Stimulated activated CD4-positive, alpha-beta T cell treated with anti-CD3 and anti-CD28 coated beads, Interleukin-4, amount 100 ng/mL, for 48 hours (primary cell): ENCODE measurements around the gene SPATA25.
"Not testable (repeated sequence)": the region's sequence is repeated elsewhere in the genome, so short reads cannot be mapped to it uniquely, and the experiment has no call there.

Source experiments
- DNase-seq, 2 donors: peaks; one replicate each; pipeline ENCODE4 v3.0.0-alpha.2; 2020; ENCODE audit warnings: low read depth in 2 of 2

Gene SPATA25

DNA sequence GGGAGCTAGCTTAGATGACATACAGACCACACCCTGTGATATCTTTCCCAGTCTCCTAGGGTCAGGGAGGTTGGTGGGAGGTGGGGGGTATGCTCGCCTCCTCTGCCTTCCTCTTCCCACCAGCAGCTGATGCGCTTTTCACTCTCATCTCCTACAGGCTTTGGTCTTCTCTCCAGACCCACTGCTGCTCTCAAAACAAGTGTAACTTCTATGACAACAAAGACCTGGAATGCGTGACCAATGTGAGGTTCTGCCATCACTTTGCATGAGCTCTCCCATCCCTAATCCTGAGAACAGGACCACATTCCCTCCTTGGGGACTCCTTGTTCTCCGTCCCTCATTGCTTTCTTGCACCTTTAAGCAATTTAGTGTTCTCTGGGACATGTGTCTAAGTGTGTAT, 6.4 kb upstream of the SPATA25 start:
- DNase-seq, result no peak

DNA sequence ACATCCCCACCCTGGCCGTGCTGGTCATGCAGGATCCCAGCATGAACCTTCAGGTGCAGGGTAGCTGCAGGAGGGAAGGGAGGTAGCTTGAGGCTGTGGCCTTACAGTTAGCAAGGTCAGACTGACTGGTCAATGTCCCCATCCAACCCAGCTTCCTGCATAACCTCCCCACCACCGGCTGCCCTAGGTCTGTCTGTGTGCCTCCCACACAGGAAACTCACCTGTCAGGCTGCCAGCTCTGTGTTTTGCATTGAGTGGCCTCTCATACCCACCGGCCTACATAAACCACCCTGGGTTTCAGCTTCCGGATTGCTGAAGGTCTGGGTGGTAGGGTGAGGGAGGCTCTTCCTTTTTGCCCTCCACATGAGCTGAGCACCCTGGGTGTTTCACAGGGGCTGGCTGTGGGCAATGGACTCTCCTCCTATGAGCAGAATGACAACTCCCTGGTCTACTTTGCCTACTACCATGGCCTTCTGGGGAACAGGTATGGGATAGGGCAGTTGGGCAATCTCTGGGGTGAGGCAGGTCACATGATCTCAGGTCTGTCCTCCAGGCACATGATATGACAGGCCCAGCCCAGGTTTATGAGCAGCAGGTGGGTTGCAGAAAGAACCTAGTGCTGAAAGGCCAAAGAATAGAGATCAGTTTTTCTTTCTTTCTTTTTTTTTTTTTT, 5.5 kb upstream of the SPATA25 start:
- no peak for DNase-seq

DNA sequence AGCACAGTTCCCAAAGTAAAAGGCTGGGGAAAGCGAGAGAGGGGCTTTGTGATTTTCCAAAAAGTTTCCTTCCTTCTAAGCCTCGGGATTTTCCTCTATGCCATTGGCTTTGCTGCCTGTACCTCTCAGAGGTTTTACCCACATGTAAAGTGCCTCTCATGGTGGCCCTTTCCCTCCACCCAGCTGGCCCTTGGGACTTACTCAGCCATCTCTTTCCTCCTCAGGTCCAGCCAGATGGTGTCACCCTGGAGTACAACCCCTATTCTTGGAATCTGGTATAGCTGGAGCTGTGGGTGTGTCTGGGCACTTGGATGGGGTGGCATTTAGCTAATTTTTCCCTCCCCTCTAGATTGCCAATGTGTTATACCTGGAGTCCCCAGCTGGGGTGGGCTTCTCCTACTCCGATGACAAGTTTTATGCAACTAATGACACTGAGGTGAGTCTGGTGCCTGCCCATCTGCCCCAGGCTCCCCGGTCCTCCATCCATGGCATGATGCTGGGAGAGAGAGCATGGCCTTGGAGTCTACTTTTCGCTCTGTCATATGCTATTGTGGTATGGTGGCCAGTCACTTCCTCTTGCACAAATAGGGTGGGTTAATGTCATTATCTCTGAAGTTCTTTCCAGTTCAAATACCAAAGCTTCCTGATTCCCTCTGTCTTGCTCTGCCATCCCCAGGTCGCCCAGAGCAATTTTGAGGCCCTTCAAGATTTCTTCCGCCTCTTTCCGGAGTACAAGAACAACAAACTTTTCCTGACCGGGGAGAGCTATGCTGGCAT, 4.8 kb upstream of the SPATA25 start:
- DNase-seq, result no peak

DNA sequence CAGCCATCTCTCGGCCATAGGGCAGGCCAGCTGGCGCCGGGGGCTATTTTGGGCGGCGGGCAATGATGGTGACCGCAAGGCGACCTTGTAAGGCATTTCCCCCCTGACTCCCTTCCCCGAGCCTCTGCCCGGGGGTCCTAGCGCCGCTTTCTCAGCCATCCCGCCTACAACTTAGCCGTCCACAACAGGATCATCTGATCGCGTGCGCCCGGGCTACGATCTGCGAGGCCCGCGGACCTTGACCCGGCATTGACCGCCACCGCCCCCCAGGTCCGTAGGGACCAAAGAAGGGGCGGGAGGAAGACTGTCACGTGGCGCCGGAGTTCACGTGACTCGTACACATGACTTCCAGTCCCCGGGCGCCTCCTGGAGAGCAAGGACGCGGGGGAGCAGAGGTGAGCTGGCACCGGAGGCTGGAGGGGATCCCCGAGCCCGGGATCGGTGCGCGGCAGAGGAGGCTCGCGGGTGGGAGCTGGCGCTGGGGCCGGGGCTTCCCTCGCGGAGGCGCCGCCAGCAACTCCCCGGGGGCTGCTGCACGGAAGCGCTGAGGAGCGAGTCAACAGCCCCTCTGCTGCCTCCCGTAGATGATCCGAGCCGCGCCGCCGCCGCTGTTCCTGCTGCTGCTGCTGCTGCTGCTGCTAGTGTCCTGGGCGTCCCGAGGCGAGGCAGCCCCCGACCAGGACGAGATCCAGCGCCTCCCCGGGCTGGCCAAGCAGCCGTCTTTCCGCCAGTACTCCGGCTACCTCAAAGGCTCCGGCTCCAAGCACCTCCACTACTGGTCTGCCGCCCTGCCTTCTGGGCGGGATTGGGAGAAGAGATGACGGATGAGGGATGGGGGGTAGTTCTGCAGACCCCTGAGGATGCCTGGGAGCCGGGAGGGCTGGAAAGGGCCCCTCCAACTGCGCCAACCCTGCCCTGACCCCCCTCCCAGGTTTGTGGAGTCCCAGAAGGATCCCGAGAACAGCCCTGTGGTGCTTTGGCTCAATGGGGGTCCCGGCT, 3.9 kb upstream of the SPATA25 start, which contains the start of the genes CTSA and NEURL2:
Gene CTSA, plus strand, starts transcription at position 351 of the 999 bp plus-strand sequence. Its CDS starts 234 bp downstream, at position 585.
Gene NEURL2, minus strand, starts transcription at position 224 of the 999 bp plus-strand sequence. Its CDS starts 217 bp downstream, at position 7.
- DNase-seq, result peak; percentile 79 to 85

DNA sequence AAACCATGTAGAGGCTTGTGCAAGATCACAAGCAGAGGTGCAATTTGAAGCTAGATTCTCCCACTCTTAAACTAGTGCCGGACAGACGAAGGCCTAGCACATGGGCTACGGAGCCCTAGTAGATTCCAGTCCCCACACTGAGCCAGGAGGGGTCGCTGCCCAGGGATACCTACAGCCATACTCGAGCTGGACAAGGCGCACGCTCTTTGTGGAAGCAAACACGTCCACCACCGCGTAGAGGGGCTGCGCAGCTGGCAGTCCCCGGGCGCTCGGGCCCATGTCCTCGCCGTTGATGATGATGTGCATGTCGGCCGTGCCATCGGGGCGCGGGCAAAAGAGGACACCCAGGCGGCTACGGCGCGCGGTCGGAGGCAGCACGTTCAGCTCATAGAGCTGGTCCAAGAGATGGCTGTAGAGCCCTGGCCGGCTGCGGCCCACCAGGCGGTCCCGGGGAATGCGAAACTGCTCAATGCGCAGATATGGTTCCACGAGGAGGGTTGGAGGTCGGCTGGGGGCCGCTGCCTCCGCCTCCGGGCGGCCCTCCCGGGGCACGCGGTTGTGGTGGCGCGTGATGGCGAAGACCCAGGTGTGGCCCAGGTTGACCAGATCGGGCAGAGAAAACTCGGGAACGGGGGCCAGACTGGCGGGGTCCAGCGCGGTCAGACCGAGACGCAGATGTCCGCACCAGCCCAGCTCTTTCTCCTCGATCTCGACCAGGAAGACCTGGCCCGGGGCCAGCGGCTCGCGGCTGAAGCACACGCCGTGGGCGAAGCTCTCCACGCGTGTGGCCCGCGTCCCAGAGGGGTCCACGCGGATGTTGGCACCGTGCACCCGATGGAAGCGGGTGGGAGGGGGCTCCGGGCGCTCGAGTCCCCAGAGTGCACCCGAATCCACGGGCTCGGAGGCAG, 2.9 kb upstream of the SPATA25 start:
- peak; percentile 34 to 35 for DNase-seq

DNA sequence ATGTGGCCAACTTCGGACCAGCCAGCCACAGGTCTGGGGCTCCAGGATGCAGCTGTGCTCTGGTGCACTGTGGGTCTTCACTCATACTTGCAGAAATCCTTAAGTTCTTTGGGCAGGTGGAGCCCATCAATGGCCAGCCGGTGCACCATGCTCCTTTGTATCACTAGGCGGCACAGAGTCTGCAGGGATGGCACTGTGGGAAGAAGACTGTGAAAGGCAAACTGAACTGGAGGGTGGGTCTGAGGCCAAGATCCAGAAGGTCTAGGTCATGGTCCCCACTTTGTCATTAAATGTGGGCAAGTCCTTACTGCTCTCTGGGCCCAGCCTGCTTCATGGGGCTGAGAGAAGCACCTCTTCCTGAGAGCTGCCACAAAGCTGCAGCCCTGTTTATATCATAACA, 1.3 kb upstream of the SPATA25 start:
- DNase-seq, result no peak

DNA sequence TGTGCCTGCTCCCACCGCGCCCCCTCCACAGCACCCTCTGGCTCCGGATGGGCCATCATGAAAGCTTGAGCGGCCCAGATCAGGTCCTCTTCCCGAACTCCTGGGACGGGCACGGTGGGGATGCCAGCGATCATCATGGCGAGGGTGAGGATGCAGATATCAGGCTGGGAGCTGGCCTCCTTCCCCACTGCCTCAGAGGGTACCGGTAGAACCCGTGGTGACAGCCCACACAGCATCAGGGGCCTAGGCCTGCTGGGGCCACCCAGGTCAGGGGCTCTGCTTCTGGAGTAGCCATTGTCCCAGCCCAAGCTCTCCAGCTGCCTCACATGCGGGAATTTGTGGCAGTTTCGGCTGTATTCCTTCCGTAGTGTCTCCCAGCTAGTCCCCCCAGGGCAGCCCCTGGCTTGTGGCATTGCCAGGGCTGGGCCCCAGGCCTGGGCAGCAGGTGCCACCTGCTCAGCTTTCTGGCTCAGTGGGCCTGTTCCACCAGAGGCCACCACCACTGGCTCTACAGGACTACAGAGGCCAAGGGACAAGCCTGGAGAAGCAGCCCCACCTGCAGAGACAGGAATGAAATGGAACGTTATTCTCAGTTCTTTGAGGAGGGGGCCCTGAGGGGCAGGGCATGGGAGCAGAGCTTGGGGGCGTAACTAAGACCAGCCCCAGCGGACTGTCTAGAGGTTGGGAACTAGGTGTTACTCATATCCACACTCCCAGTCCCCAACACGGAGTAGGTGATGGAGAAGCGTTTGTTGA, 654 bp downstream of the SPATA25 start:
- no peak for DNase-seq

DNA sequence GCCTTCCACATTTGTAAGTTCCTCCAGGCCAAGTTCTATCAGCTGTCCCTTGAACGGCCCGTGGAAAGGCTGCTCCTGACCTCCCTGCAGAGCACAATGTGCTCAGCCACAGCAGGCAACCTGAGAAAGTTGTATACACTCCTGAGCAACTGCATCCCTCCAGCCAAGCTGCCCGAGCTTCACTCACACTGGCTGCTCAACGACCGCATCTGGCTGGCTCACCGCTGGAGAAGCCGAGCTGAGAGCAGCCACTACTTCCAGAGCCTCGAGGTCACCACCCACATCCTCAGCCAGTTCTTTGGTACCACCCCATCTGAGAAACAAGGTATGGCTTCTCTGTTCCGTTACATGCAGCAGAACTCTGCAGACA, 4.3 kb downstream of the SPATA25 start:
- DNase-seq, result no peak

DNA sequence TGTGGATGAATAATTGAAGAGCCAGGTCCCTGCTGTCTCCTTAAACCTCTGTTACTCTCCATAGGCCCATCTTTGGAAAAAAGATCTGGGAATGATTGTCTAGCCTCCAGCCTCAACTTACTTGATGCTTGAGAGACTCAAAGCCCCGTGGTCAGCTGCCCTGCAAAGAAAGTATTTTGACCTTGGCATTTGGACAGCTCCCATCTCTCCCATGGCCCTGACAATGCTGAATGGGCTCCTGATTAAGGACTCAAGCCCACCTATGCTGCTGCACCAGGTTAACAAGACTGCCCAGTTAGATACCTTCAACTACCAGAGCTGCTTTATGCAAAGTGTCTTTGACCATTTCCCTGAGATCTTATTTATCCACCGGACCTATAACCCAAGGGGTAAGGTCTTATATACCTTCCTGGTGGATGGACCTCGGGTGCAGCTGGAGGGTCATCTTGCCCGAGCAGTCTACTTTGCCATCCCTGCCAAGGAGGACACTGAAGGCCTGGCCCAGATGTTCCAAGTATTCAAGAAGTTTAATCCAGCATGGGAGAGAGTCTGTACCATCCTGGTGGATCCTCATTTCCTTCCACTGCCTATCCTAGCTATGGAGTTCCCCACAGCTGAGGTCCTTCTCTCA, 4.8 kb downstream of the SPATA25 start:
- no peak for DNase-seq

DNA sequence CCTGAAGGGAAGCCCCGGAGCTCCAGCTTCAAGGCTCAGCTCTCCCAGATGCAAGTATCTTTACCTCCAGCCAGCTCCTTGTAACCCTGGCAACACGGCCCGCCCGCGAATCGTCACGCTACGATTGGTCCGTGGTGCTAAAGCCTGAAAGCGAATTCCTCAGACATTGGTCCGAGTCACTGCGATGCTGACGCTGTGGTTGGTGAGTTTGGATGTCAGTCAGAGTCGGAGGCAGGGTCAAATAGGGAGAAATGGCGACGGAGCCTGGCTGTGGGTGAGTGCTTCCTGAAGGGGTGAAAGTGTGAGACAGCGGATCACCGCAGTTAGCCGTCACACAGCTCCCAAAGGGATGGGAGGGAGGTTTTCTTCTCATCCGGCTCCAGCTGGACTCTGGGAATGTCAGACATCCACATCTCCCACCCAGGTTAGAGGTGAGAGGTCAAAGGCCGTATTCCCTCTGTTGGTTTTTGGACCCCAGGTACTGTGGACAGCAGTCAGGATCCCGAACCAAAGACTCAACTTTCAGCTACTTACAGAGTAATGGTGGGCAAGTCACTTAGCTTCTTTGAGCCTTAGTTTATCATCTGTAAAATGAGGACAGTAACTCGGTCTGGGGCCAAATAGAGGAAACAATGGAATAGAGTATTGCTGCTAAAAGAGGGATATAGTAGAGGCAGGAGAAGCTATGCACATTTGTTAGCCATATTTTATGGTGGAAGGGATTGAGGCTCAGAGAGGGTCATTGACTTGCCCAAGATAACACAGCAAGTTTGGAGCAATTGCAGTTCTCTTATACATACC, 6.2 kb downstream of the SPATA25 start, which contains the start of gene ZSWIM1:
Gene ZSWIM1, plus strand, starts transcription at position 240 of the 801 bp plus-strand sequence. CDS start 1,366 bp downstream, outside the sequence.
- DNase-seq, result peak; percentile 98

DNA sequence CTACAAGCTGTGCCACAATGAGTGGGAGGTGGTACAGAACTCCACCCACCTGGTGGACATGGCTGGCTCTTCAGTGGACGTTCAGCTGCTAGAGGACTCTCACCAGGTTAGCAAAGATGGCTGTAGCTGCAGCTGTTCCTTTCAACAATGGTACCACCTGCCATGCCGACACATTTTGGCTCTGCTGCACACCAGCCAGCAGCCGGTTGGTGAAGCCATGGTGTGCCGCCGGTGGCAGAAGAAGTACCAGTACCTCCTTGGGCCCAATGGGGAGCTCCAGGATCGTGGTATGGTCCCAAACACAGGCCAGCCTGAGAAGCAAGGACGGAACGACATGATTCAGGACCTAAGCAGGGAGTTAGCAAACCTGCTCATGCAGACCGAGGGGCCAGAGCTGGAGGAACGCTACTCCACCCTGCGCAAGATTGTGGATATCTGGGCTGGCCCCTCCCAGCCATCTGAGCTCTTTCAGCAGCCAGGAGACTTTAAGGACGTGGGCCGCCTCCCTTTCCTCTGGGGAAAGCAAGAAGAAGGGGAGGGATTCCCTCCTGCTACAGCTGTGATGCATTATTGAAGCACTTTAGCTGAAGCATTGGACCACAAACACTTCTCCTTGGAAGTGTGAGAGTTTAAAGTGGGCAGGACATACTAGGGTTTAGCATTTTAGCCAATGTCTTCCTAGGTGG, 9.2 kb downstream of the SPATA25 start:
- no peak for DNase-seq

DNA sequence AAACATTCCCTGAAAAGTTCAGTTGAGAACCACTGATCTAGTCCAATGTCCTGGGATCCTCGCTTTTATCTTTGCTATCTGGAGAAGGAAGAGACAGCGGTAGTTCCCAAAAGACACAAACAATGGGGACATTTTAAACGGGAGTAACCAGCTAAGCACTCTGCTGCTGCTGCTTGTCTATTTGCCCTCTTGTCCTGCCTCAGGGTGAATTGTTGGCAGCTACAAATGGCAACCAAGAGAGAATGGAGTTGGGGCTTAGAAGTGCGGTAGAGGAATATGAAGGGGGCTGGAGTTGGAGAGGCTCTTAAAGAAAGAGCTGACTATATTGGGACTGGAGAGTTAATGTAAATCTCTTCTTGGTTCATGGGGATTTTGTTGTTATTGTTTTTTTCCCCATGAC, 12.8 kb downstream of the SPATA25 start:
- no peak for DNase-seq

DNA sequence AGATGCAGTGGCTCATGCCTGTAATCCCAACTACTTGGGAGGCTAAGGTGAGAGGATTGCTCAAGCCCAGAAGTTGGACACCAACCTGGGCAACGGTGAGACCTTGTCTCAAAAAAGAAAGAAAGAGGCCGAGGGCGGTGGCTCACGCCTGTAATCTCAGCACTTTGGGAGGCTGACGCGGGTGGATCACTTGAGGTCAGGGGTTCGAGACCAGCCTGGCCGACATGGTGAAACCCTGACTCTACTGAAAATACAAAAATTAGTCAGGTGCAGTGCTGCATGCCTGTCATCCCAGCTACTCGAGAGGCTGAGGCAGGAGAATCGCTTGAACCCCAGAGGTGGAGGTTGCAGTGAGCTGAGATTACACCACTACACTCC, 13.3 kb downstream of the SPATA25 start:
- DNase-seq, result not testable (repeated sequence)

DNA sequence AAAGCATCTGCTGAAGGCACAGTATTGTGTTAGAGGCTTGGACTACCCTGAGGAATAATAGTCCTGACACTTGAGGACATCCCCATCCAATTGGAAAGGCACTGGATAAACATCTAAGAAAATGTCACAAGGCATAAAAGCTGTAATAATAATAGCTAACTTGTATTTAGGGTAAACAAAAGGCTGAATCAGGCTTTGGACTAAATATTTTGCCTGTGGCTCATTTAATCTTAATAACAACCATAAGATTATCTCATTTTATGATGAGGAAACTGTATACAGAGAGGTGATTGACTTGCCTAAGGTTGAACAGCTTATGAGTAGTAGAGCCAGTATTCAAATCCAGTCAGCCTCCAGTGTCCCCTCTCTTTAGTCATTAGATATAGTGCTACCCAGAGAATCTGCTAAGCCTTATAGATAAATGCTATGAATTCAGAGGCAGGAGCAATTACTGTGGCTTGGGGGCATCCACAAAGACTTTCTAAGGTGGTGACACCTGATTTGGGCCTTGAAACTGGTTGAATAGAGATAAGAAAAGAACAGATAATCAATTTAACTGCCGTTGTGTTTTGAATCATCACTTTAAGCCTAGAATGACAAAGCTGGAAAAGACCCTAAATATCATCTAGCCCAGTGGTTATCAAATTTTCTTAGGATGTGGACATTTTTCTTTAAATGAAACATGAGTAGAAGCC, 13.9 kb downstream of the SPATA25 start:
- DNase-seq, result no peak

DNA sequence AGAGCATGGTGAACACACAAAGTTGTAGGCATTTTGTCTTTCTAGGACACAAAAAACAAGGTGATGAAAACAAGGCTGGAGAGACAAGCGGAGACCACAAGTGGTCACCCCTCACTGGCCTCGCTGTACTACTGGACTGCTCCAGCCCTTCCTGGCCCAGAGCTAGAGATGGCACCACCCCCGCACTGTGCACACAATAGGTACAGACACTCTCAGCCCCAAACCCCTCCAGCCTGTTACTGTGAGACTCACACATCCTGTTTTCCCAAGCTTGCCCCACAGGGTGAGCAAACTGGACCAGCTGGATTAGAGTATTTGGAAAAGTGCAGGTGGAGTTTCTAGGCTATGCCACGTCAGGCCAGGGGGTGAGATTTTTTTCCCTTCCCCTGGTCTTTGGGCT, 14.8 kb downstream of the SPATA25 start:
- no peak for DNase-seq

DNA sequence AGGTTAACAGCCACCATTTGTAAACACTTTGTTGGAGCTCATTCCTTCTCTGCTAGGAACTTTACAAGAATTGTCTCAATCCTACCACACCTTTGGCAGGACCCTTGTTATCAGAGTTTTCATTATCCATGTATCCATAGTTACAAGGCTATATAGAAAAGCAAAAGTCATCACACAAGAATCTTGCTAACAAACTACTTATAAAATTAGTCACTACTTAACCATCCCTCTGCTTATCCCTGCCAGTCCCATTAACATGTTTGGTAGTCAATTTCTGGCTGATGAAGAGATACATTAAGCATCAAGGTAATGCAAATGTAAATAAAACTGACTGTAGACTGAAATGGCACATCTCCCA, 19.6 kb downstream of the SPATA25 start:
- no peak for DNase-seq

DNA sequence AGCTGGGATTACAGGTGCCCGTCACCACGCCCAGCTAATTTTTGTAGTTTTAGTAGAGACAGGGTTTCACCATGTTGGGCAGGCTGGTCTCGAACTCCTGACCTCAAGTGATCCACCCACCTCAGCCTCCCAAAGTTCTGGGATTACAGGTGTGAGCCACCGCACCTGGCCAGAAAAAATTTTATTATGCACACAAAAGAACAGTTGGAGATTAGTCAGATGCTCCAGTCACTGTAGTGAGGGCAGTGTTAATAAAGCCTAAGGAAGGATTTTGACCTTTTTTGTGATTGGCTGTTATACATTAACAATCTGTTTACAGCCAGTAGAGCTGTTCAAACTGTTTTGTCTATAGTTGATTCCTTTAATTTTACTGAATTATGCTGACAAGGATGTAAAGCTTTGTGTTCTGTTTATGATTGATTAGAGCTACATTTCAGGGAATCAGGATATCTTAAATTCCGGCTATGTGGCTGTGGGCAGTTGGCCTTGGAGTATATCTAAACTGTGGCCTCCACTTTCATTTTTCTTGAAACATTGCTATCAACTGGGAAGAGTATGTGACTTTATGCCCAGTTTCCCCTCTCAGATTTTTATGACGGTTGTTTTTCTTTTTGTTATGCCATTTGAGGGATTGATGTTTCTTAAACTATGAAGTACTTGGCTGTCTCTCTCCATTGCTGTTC, 20.1 kb downstream of the SPATA25 start:
- no peak for DNase-seq
